ENCODE results near the gene PLPPR1. TPM values are rescaled to one million over a fixed set of nuclear protein-coding genes. Genes with fewer than 3 reads are reported as not detected.

Gene PLPPR1
- polyA plus RNA-seq, 1 of the 3 experiments (the other 2 are of a cell fraction) = not detected

- WGBS (ENCODE audit: low lambda C conversion rate) = 48% methylated on average over 7 of the region's 8 CpGs
- Histone ChIP-seq H3K4me2 (no peak overlapping the region), H3K9ac (no peak overlapping the region), H3K27ac (ENCODE audit: low read depth in 2 of 2, low read length in 1 of 2) (no peak overlapping the region), H3K79me2 (ENCODE audit: insufficient read depth) (no peaks in the 10 kb centered on the region), H3K9me3 (no peaks in the 10 kb centered on the region), H2AFZ (ENCODE audit: low read depth) (no peak overlapping the region), H3K4me1 (ENCODE audit: control insufficient read depth in 1 of 2, insufficient read depth in 2 of 2, low read depth in 1 of 2, low read length in 1 of 2) (no peaks in the 10 kb centered on the region), H3K9me2 (no peaks in the 10 kb centered on the region), H4K20me1 (ENCODE audit: insufficient read depth) (no peaks in the 10 kb centered on the region), H3K36me3 (replicated peaks in 1 of 2; ENCODE audit: control insufficient read depth in 1 of 2, insufficient read depth in 2 of 2, low read length in 1 of 2) (no peaks in the 10 kb centered on the region), H3K4me3 (ENCODE audit: low read depth in 2 of 2, low read length in 1 of 2) (no peak overlapping the region), H3F3A (replicated peaks; ENCODE audit: insufficient read depth) (no peaks in the 10 kb centered on the region), H3K27me3 (ENCODE audit: insufficient read depth) (peaks cover 11% of the 10 kb centered on the region)
- CTCF ChIA-PET = interaction anchor here (2.3 to 5.6 kb wide), 2 partner anchors 597 to 712 kb away, joined by 41 to 80 read pairs; no protein-coding TSS in a partner anchor
- DNase-seq = no peak
- POLR2A ChIA-PET = no interaction called here
- TF ChIP-seq ELF1 (IDR thresholded peaks at IDR 0.05) = no peak
- no peak for TF ChIP-seq SIN3A (IDR thresholded peaks at IDR 0.05; ENCODE audit: borderline replicate concordance, low read depth, low read length)
- TF ChIP-seq FOSL2 (IDR thresholded peaks at IDR 0.05; ENCODE audit: borderline replicate concordance, low read depth) = no peak
- no peak for TF ChIP-seq RXRA (IDR thresholded peaks at IDR 0.05; ENCODE audit: borderline replicate concordance, low read depth)
- no peak for TF ChIP-seq FOXJ3 (CRISPR knock-in tag; IDR thresholded peaks at IDR 0.05)
- TF ChIP-seq MEF2A (IDR thresholded peaks at IDR 0.05; ENCODE audit: borderline replicate concordance, low read depth) = no peak
- no peak for TF ChIP-seq GABPA (IDR thresholded peaks at IDR 0.05; ENCODE audit: low read depth)
- TF ChIP-seq EP300 (IDR thresholded peaks at IDR 0.05; ENCODE audit: borderline replicate concordance in 1 of 2, low read depth in 1 of 2, low read length in 1 of 2) = no peak
- TF ChIP-seq EZH2phosphoT487 (IDR thresholded peaks at IDR 0.05; ENCODE audit: borderline replicate concordance, low read depth) = no peak
- TF ChIP-seq RCOR1 (IDR thresholded peaks at IDR 0.05; ENCODE audit: low read length) = no peak
- TF ChIP-seq FOXM1 (IDR thresholded peaks at IDR 0.05; ENCODE audit: low read depth) = no peak
- no peak for TF ChIP-seq NRF1 (IDR thresholded peaks at IDR 0.05; ENCODE audit: low read depth, low read length)
- no peak for TF ChIP-seq RAD21 (IDR thresholded peaks at IDR 0.05; ENCODE audit: low read length)
- no peak for TF ChIP-seq TAF1 (IDR thresholded peaks at IDR 0.05; ENCODE audit: borderline replicate concordance, low read depth, low read length)
- TF ChIP-seq POLR2AphosphoS5 (IDR thresholded peaks at IDR 0.05; ENCODE audit: low read depth, low read length) = no peak
- TF ChIP-seq, protein P1, sequence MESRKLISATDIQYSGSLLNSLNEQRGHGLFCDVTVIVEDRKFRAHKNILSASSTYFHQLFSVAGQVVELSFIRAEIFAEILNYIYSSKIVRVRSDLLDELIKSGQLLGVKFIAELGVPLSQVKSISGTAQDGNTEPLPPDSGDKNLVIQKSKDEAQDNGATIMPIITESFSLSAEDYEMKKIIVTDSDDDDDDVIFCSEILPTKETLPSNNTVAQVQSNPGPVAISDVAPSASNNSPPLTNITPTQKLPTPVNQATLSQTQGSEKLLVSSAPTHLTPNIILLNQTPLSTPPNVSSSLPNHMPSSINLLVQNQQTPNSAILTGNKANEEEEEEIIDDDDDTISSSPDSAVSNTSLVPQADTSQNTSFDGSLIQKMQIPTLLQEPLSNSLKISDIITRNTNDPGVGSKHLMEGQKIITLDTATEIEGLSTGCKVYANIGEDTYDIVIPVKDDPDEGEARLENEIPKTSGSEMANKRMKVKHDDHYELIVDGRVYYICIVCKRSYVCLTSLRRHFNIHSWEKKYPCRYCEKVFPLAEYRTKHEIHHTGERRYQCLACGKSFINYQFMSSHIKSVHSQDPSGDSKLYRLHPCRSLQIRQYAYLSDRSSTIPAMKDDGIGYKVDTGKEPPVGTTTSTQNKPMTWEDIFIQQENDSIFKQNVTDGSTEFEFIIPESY (IDR thresholded peaks at IDR 0.05; ENCODE audit: borderline replicate concordance, low read depth) = no peak
- TF ChIP-seq MXI1 (IDR thresholded peaks at IDR 0.05; ENCODE audit: low read depth, low read length) = no peak
- no peak for TF ChIP-seq SMC3 (IDR thresholded peaks at IDR 0.05; ENCODE audit: low read depth, low read length)
Observed at GRCh38 chr9:101312661-101313060, 284.1 kb downstream of the PLPPR1 start.

DNA sequence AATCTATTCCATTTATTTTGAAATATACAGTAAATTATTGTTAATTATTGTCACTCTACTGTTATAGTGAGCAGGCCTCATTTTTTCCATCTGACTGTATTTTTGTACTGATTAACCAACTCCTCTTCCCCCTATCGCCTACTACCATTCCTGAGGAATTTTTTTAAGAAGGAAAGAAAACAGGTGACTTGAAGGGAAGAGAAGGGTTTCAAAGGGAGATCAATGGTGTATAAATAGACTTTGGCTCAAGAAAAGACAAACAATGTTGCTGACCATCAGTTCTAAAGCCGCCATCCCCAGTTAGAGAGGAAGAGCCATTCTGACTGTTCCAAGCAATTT, 286.6 kb downstream of the PLPPR1 start:
- no peaks in the 10 kb centered on the region for H3K9me2 ChIP-seq
- no peak overlapping the region for H2AFZ ChIP-seq (ENCODE audit: low read depth)
- no peak overlapping the region for H3K4me2 ChIP-seq
- peaks cover 6% of the 10 kb centered on the region for H3K27me3 ChIP-seq (ENCODE audit: insufficient read depth)
- DNase-seq = no peak
- no peaks in the 10 kb centered on the region for H4K20me1 ChIP-seq (ENCODE audit: insufficient read depth)
- CTCF ChIA-PET = no interaction called here
- H3K27ac ChIP-seq (ENCODE audit: low read depth in 2 of 2, low read length in 1 of 2) = no peak overlapping the region
- H3K4me1 ChIP-seq (ENCODE audit: control insufficient read depth in 1 of 2, insufficient read depth in 2 of 2, low read depth in 1 of 2, low read length in 1 of 2) = no peaks in the 10 kb centered on the region
- H3K9me3 ChIP-seq = no peaks in the 10 kb centered on the region
- no peaks in the 10 kb centered on the region for H3K79me2 ChIP-seq (ENCODE audit: insufficient read depth)
- no peaks in the 10 kb centered on the region for H3K36me3 ChIP-seq (replicated peaks in 1 of 2; ENCODE audit: control insufficient read depth in 1 of 2, insufficient read depth in 2 of 2, low read length in 1 of 2)
- POLR2A ChIA-PET = no interaction called here
- no peak overlapping the region for H3K9ac ChIP-seq
- H3K4me3 ChIP-seq (ENCODE audit: low read depth in 2 of 2, low read length in 1 of 2) = no peak overlapping the region
- WGBS (ENCODE audit: low lambda C conversion rate) = 41% methylated on average over 2 of the region's 2 CpGs
- no peaks in the 10 kb centered on the region for H3F3A ChIP-seq (replicated peaks; ENCODE audit: insufficient read depth)
- TF ChIP-seq TCF12 (IDR thresholded peaks at IDR 0.05) (no peak), TEAD4 (IDR thresholded peaks at IDR 0.05; ENCODE audit: borderline replicate concordance, insufficient read depth) (no peak), SMC3 (IDR thresholded peaks at IDR 0.05; ENCODE audit: low read depth, low read length) (no peak), JUND (IDR thresholded peaks at IDR 0.05) (no peak), NFIC (IDR thresholded peaks at IDR 0.05; ENCODE audit: borderline replicate concordance) (no peak), FOXJ3 (CRISPR knock-in tag; IDR thresholded peaks at IDR 0.05) (no peak), USF1 (IDR thresholded peaks at IDR 0.05; ENCODE audit: borderline replicate concordance, low read depth) (no peak), FOXM1 (IDR thresholded peaks at IDR 0.05; ENCODE audit: low read depth) (no peak)
- TF ChIP-seq, protein P2, sequence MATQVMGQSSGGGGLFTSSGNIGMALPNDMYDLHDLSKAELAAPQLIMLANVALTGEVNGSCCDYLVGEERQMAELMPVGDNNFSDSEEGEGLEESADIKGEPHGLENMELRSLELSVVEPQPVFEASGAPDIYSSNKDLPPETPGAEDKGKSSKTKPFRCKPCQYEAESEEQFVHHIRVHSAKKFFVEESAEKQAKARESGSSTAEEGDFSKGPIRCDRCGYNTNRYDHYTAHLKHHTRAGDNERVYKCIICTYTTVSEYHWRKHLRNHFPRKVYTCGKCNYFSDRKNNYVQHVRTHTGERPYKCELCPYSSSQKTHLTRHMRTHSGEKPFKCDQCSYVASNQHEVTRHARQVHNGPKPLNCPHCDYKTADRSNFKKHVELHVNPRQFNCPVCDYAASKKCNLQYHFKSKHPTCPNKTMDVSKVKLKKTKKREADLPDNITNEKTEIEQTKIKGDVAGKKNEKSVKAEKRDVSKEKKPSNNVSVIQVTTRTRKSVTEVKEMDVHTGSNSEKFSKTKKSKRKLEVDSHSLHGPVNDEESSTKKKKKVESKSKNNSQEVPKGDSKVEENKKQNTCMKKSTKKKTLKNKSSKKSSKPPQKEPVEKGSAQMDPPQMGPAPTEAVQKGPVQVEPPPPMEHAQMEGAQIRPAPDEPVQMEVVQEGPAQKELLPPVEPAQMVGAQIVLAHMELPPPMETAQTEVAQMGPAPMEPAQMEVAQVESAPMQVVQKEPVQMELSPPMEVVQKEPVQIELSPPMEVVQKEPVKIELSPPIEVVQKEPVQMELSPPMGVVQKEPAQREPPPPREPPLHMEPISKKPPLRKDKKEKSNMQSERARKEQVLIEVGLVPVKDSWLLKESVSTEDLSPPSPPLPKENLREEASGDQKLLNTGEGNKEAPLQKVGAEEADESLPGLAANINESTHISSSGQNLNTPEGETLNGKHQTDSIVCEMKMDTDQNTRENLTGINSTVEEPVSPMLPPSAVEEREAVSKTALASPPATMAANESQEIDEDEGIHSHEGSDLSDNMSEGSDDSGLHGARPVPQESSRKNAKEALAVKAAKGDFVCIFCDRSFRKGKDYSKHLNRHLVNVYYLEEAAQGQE (IDR thresholded peaks at IDR 0.05; ENCODE audit: low read depth, low read length) = no peak
